ENCODE results near the gene CALN1.

GRCh38 chr7:72386118-72386517, 26.0 kb downstream of the CALN1 start:
- TF ChIP-seq CTCF (IDR thresholded peaks at IDR 0.05) (no peak), EP300 (IDR thresholded peaks at IDR 0.05) (no peak)
